GM04503 (cell line): Measurements from ENCODE around the gene VWA5B1.

ENCODE experiments used
- DNase-seq: peaks from one replicate; pipeline ENCODE4 v3.0.0-alpha.2; 2012; ENCODE audit warnings: low read depth

Gene VWA5B1

DNA sequence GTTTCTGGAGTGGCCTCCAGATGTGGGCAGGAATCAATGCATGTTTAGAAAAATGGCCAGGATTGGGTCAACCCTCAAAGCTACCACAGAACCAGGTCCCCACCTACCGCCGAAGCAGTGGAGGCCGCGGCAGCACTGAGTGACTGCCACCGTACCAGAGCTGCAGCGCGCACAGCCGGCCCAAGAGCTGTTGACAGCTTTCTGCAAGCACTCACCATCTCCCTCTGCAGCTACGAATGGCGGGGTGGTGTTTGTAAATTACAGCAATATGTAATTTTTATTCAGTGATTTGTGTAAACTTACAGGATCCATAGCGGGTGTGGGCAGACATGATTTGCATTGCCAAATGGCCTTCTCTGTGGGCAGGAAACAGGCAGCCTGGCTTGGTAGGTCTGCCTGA is 98.9 kb downstream of the VWA5B1 start:
- DNase-seq = no peak

DNA sequence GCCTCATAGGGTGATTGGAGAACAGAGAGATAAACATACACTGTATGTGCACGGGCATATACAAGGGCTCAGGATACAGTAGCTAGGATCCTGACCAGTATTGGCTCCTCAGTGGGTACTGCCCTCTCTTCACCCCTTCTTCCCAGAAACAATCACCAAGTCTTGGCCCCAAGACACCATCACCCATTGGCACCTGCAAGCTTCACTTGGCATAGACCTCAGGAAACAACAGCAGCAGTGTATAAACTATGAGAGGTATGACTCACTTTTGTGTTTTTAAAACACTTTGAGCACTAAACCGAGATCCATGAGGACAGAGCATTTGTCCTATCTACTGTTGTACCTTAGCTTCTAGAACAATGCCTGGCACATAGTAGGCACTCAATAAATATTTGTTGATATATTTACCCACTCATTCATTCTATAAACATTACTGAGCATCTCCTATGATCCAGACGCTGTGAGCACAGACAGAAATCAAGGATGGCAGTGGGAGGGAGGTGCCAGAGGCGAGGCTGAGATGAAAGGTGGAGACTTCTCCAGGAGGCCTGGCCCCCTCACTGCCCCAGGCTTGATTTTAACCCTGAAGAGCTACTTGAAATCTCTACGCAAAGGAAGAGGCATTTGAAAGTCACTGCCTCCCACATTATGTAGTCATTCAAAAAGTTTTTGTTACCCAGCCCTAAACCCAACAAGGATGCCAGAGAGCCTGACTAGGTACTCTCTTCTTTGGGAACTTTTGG is 100.1 kb downstream of the VWA5B1 start:
- DNase-seq = no peak

DNA sequence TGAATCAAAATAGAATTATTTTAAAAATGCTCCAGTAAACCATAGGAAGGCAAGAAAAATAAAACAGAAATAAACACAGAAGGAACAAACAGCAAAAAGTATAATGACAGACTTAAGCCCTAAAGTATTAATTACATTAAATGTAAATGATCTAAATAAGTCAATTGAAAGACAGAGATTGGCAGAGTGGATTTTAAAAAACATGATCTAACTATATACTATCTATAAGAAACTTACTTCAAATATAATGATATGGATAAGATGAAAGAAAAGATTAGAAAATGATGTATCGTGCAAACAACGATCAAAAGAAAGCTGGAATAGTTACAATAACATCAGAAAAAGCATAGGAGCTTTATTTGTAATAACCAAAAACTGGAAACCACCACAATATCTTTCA is 104.6 kb downstream of the VWA5B1 start:
- DNase-seq = no peak

DNA sequence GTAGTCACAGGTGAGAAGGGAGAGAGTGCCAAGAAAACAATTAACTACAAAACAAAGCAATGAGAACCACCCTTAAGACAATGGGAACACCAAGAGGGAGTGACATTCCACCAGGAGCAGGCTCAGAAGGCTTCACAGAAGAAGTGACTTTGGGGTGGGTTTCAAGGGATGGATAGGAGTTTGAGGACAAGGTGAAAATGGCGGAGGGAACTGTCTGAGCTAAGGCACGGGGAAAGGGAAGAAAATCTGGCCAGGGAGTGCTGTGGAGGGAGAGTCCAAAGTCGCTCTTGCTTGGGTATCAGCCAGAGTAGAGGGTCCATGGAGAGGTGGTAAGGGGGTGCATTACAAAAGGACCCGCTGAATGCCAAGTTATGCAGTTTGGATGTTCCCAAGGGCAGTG is 108.1 kb downstream of the VWA5B1 start:
- DNase-seq = no peak

DNA sequence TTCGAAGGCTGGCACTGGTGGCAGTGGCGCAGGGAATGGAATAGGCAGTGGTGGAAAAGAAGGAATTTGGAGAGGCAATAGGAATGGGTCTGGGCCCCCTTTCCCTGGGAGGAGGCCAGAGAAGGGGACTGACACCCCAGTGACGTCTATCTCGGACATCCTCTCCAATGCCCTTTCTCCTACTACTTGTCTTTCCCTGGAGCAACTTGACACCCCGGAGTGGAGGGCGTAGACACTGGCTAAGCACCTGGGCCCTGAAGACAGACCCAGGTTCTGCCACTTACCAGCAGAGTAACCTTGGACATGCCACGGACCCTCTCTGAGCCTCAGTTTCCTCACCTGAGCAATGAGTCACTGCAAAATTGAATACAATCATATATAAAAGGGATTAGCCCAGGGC is 108.5 kb downstream of the VWA5B1 start:
- DNase-seq = no peak

DNA sequence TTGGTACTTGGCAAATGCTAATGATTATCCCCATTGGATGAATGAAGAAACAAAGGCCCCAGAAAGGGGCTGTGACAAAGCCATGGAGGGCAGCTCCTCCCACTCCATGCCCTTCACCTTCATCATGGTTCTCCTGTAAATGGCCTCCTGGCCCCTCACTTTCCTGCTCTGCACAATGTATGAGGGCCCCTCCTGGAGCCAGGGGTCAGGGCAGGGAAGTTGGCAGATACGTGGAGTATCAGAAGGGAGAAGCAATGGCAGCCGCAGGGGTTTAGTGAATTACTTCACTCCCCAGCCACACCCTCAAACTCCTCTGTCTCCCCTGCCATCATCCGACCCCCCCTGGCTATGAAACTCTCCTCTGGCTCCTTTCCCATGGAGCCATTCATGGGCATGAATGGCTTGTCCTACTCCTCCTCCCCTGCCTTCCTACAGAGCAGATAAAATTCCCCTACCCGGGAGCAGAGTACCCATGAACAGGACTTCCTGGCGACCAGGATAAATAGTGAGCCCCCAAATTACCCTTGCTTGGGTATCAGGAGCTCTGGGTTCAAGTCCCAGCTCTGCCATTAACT is 109.0 kb downstream of the VWA5B1 start:
- DNase-seq = no peak

DNA sequence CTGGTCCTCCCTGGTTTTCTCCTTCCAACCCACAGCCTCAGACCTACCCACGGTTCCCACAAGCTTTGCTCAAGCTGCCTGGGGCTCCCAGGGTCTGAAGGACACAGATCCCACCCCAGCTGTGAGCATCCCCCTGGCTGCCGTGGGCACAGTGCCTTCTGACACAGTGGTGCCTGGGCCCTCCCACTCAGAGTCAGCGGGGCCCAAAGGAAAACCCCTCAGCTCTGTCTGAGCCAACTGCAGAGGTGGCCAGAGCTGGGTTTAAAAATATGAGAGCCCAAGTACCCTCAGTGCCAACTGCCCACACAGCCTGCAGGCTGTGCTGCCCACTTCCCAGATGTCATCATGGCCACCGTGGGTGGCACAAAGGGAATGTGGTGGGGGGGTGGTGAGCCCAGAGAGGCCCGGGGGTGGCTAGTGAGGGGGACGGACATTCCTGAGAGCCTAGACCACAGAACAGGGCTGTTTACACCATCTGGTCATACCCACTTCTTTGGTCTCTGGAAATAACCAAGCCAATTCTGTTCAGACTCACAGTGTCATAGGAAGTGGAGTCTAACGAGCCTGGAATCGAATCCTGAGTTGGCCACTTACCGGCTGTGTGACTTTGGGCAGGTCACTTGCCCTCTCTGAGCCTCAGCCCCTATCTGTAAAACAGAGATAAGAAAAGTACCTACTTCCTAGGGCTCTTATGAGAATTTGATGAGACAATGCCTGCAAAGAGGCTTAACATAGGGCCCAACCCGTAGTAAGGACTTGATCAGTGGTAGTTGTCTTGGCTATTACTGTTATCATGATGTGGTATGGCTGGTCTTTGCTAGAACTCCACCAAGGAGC is 109.9 kb downstream of the VWA5B1 start:
- no peak for DNase-seq

DNA sequence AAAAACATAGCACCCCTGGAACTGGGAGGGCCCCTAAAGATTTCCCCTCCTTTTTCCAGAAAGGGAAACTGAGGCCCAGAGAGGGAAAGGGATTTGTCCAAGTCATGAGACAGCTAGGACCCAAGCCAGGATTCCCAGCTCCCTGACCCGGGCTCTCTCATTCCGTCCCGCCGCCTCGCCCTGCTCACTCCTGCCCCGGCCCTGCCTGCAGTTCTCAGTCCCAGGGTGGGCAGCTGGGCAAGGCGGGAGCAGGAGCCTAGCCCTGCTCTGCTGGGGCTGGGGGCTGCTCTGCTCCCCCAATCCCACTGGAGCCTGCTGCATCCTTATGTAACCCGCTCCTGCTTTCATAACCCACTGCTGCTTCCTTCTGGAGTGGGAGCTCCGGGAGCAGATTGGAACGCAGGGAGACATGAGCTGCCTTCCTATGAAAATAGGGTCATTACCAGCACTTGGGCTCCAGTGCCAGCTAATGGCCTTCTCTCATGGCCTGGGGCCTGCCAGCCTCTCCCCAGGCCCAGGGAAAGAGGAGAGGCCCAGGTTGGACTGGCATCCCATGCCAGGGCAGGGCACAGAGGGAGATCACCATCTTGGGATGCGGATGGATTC is 110.8 kb downstream of the VWA5B1 start:
- DNase-seq = no peak

DNA sequence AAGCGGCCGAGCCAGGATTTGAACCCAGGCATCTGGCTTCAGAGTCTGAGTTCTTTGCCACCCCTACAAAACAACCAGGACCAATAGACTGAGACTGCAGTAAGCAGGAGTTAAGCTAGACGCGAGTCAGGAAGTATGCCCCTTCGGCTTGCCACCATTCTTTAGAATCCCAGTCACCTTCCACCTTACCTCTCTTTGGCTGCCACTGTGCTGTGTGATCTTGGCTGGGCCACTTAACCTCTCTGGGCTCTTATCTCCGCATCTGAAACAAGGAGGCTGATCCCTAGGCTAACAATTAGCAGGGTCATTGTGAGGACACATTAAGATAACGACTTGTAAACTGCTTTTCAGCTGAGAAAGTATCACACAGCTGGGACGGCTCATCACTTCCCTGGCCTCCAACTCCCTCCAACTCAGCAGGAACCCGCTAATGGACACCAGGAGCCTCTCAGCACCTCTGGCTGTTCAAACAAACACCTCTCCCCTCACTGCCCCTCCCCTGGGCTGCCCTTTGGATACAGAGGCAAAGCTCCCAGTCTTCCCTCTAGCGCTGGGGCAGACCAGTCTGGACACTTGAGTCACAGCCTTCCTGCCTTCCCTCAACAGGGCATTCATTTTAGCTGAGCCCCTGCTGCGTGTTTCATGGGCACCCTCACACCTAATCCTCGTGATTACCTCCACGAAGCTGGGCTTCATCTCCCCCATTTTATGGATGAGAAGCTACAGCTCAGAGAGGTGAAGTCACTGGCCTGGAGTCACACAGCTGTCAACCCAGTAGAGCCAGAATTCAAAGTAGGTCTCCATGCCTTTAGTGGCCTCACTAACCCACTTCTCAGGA is 112.1 kb downstream of the VWA5B1 start:
- no peak for DNase-seq

DNA sequence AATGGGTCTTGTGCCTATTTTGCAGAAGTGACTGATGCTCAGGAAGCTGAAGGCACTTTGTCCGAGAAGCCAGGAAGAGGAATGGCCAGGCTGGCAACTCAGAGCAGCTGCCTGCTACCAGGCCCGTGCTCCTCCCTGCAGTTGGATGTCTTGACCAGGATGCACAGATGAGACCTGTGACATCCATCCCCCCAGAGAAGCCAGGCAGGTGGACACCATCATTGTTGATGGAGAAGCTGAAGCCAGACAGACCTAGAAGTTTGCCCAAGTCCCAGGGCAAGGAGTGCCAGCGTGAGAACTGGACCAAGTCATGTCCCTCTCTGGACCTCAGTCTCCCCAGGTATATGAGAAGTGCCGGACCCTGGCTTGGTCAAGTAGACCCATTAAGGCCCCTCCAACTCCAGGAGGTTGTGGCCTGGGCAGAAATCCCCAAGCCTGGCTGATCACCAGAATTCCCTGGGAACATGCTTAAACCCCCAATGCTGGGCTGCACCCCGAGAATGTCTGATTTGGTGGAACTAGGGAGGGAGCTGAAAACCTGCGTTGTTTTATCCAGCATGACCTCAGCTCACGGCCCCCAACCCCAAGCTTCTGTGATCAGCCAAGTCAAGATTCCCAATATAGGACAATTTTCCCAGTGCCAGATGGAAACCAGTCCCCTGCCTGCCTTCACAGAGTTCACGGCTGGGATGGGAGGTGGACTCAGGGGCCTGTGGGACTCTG is 112.9 kb downstream of the VWA5B1 start:
- no peak for DNase-seq

DNA sequence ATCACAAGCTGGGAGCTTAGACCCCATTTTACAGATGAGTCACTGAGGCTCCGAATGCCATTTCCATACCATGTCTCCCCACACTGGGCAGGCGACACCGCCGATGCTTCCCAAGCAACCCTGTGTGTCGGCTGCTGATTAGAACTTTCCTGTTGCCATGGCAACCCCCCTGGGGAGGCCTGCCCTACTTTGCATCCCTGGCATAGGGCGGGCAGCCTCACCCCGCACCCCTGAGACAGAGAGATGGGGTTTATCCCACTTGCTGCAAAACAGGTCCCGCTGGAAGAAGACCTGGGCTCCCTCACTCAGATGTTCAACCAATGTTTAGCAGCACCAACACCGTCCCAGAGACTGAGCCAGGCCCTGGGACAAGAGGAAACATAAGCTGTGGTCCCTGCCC is 113.8 kb downstream of the VWA5B1 start:
- DNase-seq = no peak
